GM12891 (cell line): Measurements from ENCODE around the gene ODAD3.

Experiments used
- DNase-seq: peaks from one replicate; pipeline ENCODE4 v3.0.0; 2011; ENCODE audit warnings: low spot score; ENCODE audit not compliant: insufficient read length
- FAIRE-seq: peaks from 2 replicates; lab custom pipeline; 2011; peaks lifted over from hg19 to GRCh38; lab: Jason Lieb, UNC
- PAX5 ChIP-seq: IDR thresholded peaks from 2 replicates; pipeline ENCODE4 v1.6.1; 2011; ENCODE audit warnings: low read length, moderate library complexity, mild to moderate bottlenecking; ENCODE audit not compliant: insufficient read depth, severe bottlenecking
- POLR2A ChIP-seq: IDR thresholded peaks from 2 replicates; pipeline ENCODE4 v1.6.1; 2011; ENCODE audit warnings: low read depth, low read length, control low read depth
- POLR2AphosphoS5 ChIP-seq: IDR thresholded peaks from 2 replicates; pipeline ENCODE4 v1.6.1; 2011; ENCODE audit warnings: low read depth, low read length, control low read depth
- POU2F2 ChIP-seq: IDR thresholded peaks from 2 replicates; pipeline ENCODE4 v1.6.1; 2011; ENCODE audit warnings: low read depth, mild to moderate bottlenecking, control low read depth, low read length, moderate library complexity
- SPI1 ChIP-seq: IDR thresholded peaks from 2 replicates; pipeline ENCODE4 v1.6.1; 2011; ENCODE audit warnings: low read depth, low read length, control low read depth
- TAF1 ChIP-seq: IDR thresholded peaks from 2 replicates; pipeline ENCODE4 v1.6.1; 2011; ENCODE audit warnings: low read depth, low read length, control low read depth

Gene ODAD3

GRCh38 chr19:11405846-11406643 lies 28.9 kb downstream of the ODAD3 start:
- TF ChIP-seq POLR2AphosphoS5 (no peak), SPI1 (no peak), POLR2A (no peak), PAX5 (no peak), POU2F2 (no peak), TAF1 (no peak)
- DNase-seq (no peak), FAIRE-seq (no peak)

GRCh38 chr19:11404588-11405222 lies 30.2 kb downstream of the ODAD3 start:
- FAIRE-seq = no peak

GRCh38 chr19:11401808-11402543 lies 32.9 kb downstream of the ODAD3 start:
- TF ChIP-seq SPI1 = no peak
- no peak for TF ChIP-seq POLR2AphosphoS5
- no peak for TF ChIP-seq POU2F2
- TF ChIP-seq POLR2A = no peak
- no peak for FAIRE-seq

More at GRCh38 chr19:11404588-11405222, 30.2 kb downstream of the ODAD3 start:
- TF ChIP-seq PAX5 = no peak
- no peak for TF ChIP-seq TAF1
- TF ChIP-seq POLR2A = no peak
- no peak for TF ChIP-seq POU2F2
- no peak for DNase-seq

GRCh38 chr19:11400798-11401197 lies 34.1 kb downstream of the ODAD3 start:
- DNase-seq = no peak
- TF ChIP-seq POLR2A (no peak), POLR2AphosphoS5 (no peak), PAX5 (no peak), SPI1 (no peak), TAF1 (no peak), POU2F2 (no peak)
- FAIRE-seq = no peak

More at GRCh38 chr19:11401808-11402543, 32.9 kb downstream of the ODAD3 start:
- DNase-seq = no peak

- TF ChIP-seq SPI1 (no peak), PAX5 (no peak), POLR2A (no peak), TAF1 (no peak), POLR2AphosphoS5 (no peak), POU2F2 (no peak)
- FAIRE-seq = no peak
- DNase-seq = no peak
These were observed 35.3 kb downstream of the ODAD3 start for GRCh38 chr19:11399667-11400066.

- FAIRE-seq (no peak), DNase-seq (no peak)
- no peak for TF ChIP-seq SPI1
- no peak for TF ChIP-seq POLR2A
- no peak for TF ChIP-seq POLR2AphosphoS5
- TF ChIP-seq PAX5 = no peak
- no peak for TF ChIP-seq TAF1
- TF ChIP-seq POU2F2 = no peak
These were observed 37.8 kb downstream of the ODAD3 start for GRCh38 chr19:11397089-11397610.

- TF ChIP-seq PAX5 = no peak
- TF ChIP-seq TAF1 = no peak
- TF ChIP-seq POU2F2 = no peak
- no peak for TF ChIP-seq POLR2AphosphoS5
- no peak for TF ChIP-seq POLR2A
- no peak for TF ChIP-seq SPI1
- DNase-seq = no peak
- FAIRE-seq = no peak
These were observed 43.8 kb downstream of the ODAD3 start for GRCh38 chr19:11390933-11391680.

- DNase-seq (no peak), FAIRE-seq (no peak)
- TF ChIP-seq TAF1 (no peak), PAX5 (no peak), POU2F2 (no peak), POLR2A (no peak), SPI1 (no peak)
These were observed 44.6 kb downstream of the ODAD3 start for GRCh38 chr19:11390359-11390758.
